Effector memory CD8-positive, alpha-beta T cell (primary cell): ENCODE measurements around the gene MTURN.

Source experiments
- ATAC-seq: fragments of 150-1000 bp; cut with Tn5 transposase; replicated peaks from 2 replicates; pipeline ENCODE4 v1.10.0; 2021; ENCODE audit warnings: mild to moderate bottlenecking, moderate library complexity
- DNase-seq, 3 experiments: peaks; one replicate each; pipeline ENCODE4 v3.0.0; 2021
- H3K27ac Mint-ChIP-seq, 2 donors: one replicate each; pipeline ENCODE4 v1.8.0; 2022; ENCODE audit warnings: mild to moderate bottlenecking in 2 of 2, mixed read lengths in 2 of 2, moderate library complexity in 2 of 2
- H3K27me3 Mint-ChIP-seq, 2 donors: one replicate each; pipeline ENCODE4 v1.8.0; 2022; ENCODE audit warnings: mixed read lengths in 2 of 2
- H3K36me3 Mint-ChIP-seq: one replicate; pipeline ENCODE4 v1.8.0; 2022; ENCODE audit warnings: mild to moderate bottlenecking, moderate library complexity, mixed read lengths; ENCODE audit not compliant: insufficient read depth
- H3K4me1 Mint-ChIP-seq, 2 donors: one replicate each; pipeline ENCODE4 v1.8.0; 2022; ENCODE audit warnings: low read depth in 2 of 2, mixed read lengths in 2 of 2
- H3K4me3 Mint-ChIP-seq, 2 donors: one replicate each; pipeline ENCODE4 v1.8.0; 2022; ENCODE audit warnings: mild to moderate bottlenecking in 2 of 2, mixed read lengths in 2 of 2, moderate library complexity in 2 of 2
- H3K9me3 Mint-ChIP-seq, 2 donors: one replicate each; pipeline ENCODE4 v1.8.0; 2022; ENCODE audit warnings: mixed read lengths in 2 of 2

MTURN gene

DNA sequence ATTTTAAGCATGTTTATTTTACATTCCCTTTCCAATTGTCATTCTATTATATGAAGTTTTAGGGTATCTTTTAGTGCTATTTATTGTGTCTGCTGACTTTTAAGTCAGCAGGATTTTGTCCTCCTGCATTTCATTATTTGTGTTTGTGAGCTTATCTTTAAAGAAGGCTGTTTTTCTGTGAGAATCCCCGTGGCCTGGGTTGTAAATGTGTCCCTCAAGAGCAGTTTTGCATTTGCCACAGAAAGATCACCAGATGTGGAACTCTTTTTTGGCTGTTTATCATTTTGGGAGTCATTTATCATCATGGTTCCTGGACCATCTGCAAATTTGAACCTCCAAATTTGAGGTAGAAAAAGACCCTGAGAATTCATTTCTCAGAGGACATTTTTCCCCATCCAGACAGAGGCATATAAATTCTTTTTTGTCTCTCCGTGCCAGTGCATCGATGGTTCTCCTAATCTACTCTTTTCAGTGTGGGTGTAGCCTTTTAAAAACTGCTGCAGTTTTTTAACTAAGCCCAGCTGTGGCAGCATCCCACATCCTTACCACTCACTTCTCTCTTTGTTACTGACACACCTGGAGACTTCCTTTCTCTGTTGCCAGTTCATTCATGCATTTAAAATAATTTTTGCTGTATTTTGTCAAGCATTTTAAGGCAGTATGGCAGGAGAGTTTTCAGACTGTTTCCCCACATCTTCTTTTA, 20.1 kb upstream of the MTURN start:
- H3K4me3 Mint-ChIP-seq, result no peak overlapping the region
- peaks cover 7% of the 10 kb centered on the region for H3K36me3 Mint-ChIP-seq
- H3K27me3 Mint-ChIP-seq, result no peaks in the 10 kb centered on the region
- ATAC-seq, result no peak
- DNase-seq, result no peak
- H3K4me1 Mint-ChIP-seq, result peaks cover 5 to 7% of the 10 kb centered on the region in 2 donors
- peaks cover 0 to 3% of the 10 kb centered on the region in 2 donors for H3K9me3 Mint-ChIP-seq
- H3K27ac Mint-ChIP-seq, result no peak overlapping the region

DNA sequence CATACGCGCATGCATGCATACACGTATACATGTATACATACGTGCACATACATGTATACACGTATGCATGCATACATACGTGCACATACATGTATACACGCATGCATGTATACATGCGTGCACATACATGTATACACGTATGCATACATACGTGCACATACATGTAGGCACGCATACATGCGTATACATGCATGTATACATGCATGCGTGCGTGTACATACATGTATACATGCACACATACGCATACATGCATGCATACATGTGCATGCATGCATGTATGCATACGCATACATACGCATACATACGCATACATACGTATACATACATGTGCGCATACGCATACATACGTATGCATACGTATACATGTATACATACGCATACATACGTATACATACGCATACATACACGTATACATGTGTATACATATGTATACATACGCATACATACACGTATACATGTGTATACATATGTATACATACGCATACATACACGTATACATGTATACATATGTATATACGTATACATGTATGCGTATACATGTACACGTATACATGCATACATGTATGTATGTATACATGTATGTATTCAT, 19.0 kb upstream of the MTURN start:
- DNase-seq (no peak), ATAC-seq (no peak)
- Mint-ChIP-seq H3K27me3 (no peaks in the 10 kb centered on the region), H3K9me3 (peaks cover 0 to 3% of the 10 kb centered on the region in 2 donors), H3K36me3 (peaks cover 7% of the 10 kb centered on the region), H3K4me3 (no peak overlapping the region), H3K4me1 (peaks cover 5 to 7% of the 10 kb centered on the region in 2 donors), H3K27ac (no peak overlapping the region)

DNA sequence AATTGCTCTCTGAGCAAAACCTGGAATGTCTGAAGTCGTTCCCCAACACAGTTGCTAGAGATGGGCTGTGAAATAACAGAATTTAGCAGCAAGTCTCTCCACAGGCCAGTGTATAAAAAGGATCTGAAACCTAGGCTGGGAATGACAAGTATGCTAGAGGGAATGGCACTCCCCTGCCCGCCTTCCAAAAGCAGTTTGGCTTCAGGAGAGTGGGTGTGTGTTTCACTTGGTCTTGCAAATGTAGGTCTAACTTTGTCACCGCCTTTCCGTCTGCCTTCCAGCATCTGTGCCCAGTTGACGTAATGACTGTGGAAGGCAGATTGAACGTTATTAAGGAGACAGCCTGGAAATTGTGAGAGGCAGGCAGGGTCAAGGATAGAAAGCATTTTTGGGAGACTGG, 18.0 kb upstream of the MTURN start:
- Mint-ChIP-seq H3K9me3 (peaks cover 0 to 3% of the 10 kb centered on the region in 2 donors), H3K4me3 (no peak overlapping the region), H3K27me3 (no peaks in the 10 kb centered on the region), H3K36me3 (peaks cover 7% of the 10 kb centered on the region), H3K4me1 (peaks cover 5 to 7% of the 10 kb centered on the region in 2 donors), H3K27ac (no peak overlapping the region)
- no peak for ATAC-seq
- no peak for DNase-seq

DNA sequence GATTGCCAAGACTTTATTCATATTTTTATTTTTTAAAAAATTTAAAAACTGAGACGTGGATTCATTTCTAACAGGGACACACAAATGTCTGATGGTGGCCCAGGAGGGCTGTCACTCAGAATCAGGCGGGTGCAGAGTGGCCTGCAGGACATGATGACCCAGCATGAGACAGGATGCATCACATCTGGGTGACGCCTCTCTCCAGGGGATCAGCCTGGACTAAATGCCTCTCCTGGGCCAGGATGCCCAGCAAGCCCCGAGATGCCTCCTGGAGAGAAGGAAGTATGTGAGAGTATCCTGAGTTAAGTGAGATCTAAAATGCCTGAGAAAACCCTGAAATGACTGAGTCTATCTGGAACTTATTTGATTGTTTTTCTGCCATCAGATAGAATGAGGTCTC, 16.9 kb upstream of the MTURN start:
- DNase-seq, result no peak
- Mint-ChIP-seq H3K4me1 (peaks cover 5 to 7% of the 10 kb centered on the region in 2 donors), H3K36me3 (peaks cover 7% of the 10 kb centered on the region), H3K4me3 (no peak overlapping the region), H3K9me3 (peaks cover 0 to 1% of the 10 kb centered on the region in 2 donors), H3K27me3 (no peaks in the 10 kb centered on the region), H3K27ac (no peak overlapping the region)
- no peak for ATAC-seq

DNA sequence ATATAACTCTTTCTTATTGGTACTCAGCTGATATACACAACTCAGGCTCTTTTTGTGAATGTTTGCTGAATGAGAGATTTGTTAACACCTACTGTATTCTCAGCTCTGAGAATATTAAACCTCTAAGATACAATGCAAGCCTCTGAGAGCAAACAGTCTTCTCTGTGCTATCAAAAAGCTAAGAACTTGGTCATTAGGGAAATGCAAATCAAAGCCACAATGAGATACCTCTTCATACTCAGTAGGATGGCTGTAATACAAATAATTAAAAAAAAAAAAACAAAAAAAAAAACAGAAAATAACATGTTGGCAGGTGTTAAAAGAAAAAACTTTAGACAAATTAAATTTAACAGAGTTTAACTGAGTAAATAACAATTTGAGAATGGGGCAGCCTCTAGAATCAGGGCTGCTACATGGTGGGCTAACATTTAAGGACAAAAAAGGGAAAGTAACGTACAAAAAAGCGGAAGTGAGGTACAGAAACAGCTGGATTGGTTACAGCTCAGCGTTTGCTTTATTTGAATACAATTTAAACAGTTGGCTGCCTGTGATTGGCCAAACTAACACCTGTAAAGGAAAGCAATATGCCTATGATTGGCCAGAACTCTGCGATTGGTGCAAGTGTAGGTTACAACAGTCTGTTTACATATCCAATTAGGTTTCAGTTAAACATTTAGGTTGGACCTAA, 14.8 kb upstream of the MTURN start:
- H3K36me3 Mint-ChIP-seq, result peaks cover 7% of the 10 kb centered on the region
- H3K27me3 Mint-ChIP-seq, result no peaks in the 10 kb centered on the region
- no peak overlapping the region for H3K27ac Mint-ChIP-seq
- peaks cover 0 to under 1% of the 10 kb centered on the region in 2 donors for H3K4me1 Mint-ChIP-seq
- ATAC-seq (no peak), DNase-seq (no peak)
- no peak overlapping the region for H3K4me3 Mint-ChIP-seq
- H3K9me3 Mint-ChIP-seq, result no peaks in the 10 kb centered on the region

DNA sequence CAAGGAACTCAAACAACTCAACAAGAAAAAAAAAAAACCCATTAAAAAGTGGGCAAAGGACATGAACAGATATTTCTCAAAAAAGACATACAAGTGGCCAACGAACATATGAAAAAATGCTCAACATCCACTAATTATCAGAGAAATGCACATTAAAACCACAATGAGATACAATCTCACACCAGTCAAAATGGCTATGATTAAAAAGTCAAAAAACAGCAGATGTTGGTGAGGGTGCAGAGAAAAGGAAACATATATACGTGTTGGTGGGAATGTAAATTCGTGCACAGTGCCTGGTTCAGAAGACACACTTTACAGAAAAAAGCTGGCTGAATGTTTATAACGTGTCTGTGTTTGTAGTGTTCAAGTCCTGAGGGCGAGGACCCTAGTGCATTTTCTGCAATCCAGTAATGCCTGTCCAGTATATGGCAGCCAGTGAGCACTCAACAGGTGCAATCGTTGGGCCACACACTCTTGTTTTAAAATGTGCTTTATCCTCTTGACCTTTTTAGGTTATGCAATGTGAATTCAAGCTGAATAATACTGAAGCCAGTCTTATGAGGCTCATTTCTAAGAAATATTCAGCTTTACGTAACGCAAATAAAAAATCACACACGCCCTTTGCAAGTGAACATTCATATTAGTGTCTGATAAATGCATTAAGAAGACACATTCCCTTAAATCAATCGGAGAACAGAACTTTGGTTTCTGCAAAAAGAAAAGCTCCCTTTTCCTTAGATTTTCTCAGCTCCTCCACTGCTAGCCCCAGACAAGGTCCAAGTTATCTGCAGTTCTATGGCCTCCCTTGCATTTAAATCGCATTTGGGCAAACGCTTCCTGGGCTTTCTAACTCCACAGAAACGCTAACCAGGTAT, 813 bp upstream of the MTURN start:
- Mint-ChIP-seq H3K27me3 (no peaks in the 10 kb centered on the region), H3K4me1 (peaks cover 5 to 8% of the 10 kb centered on the region in 2 donors), H3K9me3 (no peaks in the 10 kb centered on the region), H3K27ac (peak overlapping the region; percentile 88 to 92), H3K36me3 (peaks cover 18% of the 10 kb centered on the region), H3K4me3 (peak overlapping the region; percentile 82 to 83)
- ATAC-seq (no peak), DNase-seq (no peak)

DNA sequence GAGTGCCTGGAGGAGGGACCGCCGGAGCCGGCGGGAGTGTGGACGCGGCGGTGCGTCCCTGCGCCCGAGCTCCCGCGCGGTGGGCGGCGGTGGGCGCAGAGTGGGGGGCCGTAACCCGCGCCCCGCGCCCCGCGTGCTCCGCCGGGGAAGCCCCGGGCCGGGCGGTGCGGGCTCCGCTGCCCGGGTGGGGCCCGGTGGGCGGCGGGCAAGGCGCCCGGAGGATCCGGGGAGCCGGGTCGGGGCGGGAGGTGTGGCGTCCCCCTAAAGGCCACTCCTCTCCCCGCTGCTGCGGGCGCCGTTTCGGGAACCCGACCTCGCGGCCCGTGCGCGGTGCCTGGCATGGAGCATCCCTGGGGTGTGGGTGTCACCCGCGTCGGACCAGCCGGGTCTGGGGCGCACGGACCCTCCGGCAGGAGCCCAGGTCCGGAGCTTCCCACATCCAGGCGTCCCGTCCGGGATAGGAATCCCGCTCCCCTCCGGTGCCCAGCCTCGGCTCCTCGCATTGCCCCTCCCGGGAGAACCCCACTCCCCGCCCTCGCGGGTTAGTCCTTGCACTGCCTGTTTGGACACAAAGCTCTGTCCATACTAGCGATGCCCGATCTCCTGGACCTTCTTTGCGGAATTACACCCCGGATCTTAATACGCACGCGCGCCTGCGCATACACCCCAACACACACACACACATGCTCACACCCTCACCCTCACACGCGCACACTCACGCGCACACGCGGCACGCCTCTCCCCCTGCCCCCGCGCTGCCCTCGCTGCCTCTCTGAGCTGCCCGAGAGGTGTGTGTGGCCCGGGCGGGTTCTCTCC, 723 bp downstream of the MTURN start:
- ATAC-seq (peak; percentile 45), DNase-seq (peak; percentile 32 to 50 (median 43))
- H3K4me1 Mint-ChIP-seq, result peaks cover 5 to 8% of the 10 kb centered on the region in 2 donors
- H3K4me3 Mint-ChIP-seq, result peak overlapping the region; percentile 86
- H3K27ac Mint-ChIP-seq, result peak overlapping the region; percentile 35 to 88
- H3K9me3 Mint-ChIP-seq, result no peaks in the 10 kb centered on the region
- H3K27me3 Mint-ChIP-seq, result no peaks in the 10 kb centered on the region
- peaks cover 21% of the 10 kb centered on the region for H3K36me3 Mint-ChIP-seq

DNA sequence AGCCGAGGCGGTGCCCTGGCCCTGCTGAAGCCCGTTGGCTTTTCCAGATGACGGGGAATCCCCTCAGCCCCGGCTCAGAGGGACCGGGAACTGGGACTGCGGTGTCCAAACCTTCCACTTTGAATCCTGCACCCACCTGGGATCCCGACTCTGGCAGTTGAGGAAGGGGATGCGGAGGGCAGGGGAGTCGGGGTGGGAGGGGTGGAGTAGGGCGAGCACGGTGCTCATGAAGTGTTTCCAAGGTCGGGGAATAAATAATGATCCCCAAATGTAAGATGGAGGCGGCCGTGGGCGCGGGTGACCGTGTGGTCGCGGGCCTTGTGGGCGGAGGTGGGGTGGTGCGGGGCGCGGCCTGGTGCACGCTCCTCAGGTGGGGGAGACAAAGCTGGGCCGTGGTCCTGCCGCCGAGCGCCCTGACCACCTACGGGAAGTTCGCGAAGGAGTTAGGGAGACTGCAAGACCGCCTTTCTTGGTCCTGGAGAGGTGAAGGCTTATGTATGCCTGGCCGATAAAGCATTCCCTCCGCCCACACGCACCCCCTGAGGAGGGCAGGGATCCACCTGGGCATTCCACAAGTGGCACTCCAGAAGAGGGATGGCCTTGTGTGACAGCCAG, 1.4 kb downstream of the MTURN start:
- Mint-ChIP-seq H3K9me3 (no peaks in the 10 kb centered on the region), H3K27ac (peak overlapping the region; percentile 35 to 83), H3K27me3 (no peaks in the 10 kb centered on the region), H3K4me3 (peak overlapping the region; percentile 86), H3K36me3 (peaks cover 21% of the 10 kb centered on the region), H3K4me1 (peaks cover 5 to 8% of the 10 kb centered on the region in 2 donors)
- DNase-seq (no peak), ATAC-seq (no peak)

DNA sequence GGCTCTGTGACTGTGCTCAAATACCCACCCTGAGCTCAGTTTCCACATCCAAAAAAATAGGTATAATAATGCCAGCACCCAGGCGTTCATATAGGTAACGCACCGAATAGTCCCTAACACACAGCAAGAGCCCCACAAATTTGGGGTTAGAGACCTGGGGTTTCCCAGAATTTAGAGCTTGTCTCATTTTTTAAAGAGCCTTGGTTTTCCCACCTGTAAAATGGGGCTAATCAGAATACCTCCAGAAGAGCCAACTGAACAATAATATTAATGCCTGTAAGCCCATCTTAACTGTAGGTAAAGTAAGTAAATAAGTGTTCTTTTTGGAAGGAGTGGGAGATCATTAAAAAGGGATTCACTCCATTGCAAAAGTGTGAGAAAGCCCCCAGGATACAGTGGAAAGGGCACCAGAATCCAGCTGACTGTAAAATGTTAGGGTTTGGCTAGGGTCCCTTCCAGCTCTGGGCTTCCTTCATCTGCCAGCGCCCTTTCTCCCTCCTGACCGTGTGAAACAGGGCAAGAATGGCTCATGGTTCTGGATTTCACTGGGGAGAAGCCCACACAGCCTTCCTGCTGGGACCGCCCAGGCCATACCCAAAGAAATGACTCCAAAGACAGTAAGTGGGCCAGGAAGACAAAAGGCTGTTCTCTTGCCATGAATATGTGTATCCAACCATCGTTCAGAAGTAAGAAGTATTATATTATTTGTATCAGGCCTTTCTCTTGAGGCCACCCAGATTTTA, 2.1 kb downstream of the MTURN start:
- H3K9me3 Mint-ChIP-seq, result no peaks in the 10 kb centered on the region
- DNase-seq (no peak), ATAC-seq (no peak)
- peak overlapping the region in 1 of 2 donors; percentile 61 for H3K27ac Mint-ChIP-seq
- H3K36me3 Mint-ChIP-seq, result peaks cover 21% of the 10 kb centered on the region
- H3K4me3 Mint-ChIP-seq, result peak overlapping the region; percentile 86
- peaks cover 5 to 8% of the 10 kb centered on the region in 2 donors for H3K4me1 Mint-ChIP-seq
- H3K27me3 Mint-ChIP-seq, result no peaks in the 10 kb centered on the region

DNA sequence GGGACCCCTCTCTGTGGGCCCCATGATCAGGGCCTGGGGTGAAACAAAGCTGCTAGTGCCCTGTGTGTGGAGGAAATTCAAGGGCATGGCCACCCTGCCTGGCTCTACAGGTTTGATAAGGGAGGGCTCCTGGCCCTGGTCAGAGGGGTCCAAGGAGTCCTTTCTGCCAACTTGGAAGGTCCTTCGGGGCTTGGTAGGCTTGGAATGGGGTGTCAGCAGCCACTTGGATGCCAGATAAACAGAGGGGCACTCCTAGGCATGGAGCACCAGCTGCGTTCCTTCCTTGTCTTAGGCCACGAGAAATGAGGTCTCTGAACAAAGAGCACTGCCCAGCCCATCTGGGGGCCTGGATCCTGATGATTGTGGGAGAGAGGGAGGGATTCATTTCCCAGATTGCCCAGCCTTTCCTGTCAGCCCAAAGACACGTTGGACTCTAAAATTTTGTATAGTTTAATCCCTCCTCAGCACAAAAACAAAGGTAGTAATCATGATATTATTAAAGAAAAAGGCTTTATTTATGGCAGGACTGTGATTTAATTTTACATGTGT, 5.1 kb downstream of the MTURN start:
- Mint-ChIP-seq H3K4me1 (peaks cover 0 to 18% of the 10 kb centered on the region in 2 donors), H3K9me3 (no peaks in the 10 kb centered on the region), H3K27ac (peak overlapping the region in 1 of 2 donors; percentile 44), H3K4me3 (no peak overlapping the region), H3K36me3 (peaks cover 10% of the 10 kb centered on the region), H3K27me3 (no peaks in the 10 kb centered on the region)
- ATAC-seq (no peak), DNase-seq (no peak)

DNA sequence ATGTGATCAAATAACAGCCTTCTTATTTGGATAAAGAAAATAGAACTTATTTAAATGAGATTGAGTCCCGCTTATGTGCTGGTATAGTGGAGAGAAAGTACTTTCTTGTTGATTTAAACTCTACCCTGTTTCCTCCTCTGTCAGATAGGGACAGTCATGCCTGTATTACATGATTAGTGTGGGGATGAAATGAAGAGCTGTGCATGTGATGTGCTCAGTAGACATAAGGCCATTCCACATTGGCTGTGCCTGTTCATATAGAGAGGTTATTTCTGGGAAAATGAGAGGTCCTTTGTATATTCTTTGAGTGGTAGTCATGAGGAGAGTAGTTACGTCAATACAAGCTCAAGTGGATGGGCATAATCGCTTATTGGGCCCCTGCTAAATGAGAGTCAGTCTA, 5.7 kb downstream of the MTURN start:
- ATAC-seq (no peak), DNase-seq (no peak)
- peaks cover 10% of the 10 kb centered on the region for H3K36me3 Mint-ChIP-seq
- peaks cover 0 to 18% of the 10 kb centered on the region in 2 donors for H3K4me1 Mint-ChIP-seq
- no peak overlapping the region for H3K27ac Mint-ChIP-seq
- no peaks in the 10 kb centered on the region for H3K9me3 Mint-ChIP-seq
- no peak overlapping the region for H3K4me3 Mint-ChIP-seq
- H3K27me3 Mint-ChIP-seq, result no peaks in the 10 kb centered on the region
